ENCODE measurements around the gene LPCAT4.
"Not testable (repeated sequence)": the region's sequence is repeated elsewhere in the genome, so short reads cannot be mapped to it uniquely, and the experiment has no call there.

LPCAT4 gene, protein sequence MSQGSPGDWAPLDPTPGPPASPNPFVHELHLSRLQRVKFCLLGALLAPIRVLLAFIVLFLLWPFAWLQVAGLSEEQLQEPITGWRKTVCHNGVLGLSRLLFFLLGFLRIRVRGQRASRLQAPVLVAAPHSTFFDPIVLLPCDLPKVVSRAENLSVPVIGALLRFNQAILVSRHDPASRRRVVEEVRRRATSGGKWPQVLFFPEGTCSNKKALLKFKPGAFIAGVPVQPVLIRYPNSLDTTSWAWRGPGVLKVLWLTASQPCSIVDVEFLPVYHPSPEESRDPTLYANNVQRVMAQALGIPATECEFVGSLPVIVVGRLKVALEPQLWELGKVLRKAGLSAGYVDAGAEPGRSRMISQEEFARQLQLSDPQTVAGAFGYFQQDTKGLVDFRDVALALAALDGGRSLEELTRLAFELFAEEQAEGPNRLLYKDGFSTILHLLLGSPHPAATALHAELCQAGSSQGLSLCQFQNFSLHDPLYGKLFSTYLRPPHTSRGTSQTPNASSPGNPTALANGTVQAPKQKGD

DNA sequence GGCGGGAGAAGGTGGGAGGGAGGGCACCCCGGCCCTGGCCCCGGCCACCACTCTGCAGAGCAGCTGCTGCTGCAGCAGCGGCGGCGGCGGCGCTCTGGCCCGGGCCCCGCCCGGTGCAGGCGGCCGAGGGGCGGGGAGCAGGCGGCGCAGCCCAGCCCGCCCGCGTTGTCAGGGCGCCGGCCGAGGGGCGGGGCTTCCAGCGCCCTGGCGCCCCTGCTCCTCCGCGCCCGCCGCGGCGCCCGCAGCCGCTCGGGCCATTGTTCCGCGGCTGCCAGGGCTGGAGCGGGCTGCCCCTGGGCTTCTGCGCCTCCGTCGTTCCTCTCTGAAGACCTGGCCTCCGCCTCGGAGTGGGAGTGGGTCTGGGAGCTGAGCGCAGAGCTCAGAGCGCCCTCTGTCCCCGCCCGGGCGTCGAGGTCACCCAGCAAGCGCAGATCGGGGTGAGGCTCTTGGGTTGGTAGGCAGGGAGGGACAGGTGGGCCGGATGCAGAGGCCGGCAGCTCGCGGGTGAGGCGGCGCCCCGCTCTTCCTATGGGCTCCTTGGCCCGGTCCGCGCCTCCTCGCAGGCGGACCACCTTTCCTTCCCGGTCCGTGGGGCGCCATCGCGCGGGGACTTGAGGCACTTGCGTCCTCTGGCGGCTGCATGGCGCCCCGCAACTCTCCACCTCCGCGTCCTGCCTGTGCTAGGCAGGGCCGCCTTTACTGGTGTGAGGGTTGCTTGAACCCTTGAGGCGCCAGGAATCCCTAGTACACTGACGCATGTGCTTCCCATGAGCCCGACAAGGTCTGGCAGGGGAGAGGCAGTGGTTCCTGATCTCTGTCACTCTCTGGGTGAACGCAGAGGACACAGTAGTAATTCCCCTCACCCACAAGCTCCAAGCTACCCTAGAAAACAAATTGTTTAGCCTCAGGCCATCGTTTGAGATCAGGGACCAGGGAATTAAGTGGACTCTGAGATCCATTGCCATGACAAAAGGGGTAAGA is at the start of gene LPCAT4:
Gene LPCAT4, minus strand, starts transcription at position 96 of the 981 bp plus-strand sequence. CDS start 96 bp downstream, outside the sequence.
- H3K27me3 ChIP-seq (ENCODE audit: control insufficient read depth, insufficient read depth, low read length) = no peaks in the 10 kb centered on the region
- H3K9ac ChIP-seq (ENCODE audit: low read depth, low read length) = peak within 1 kb of the TSS; percentile 93
- H3K36me3 ChIP-seq (ENCODE audit: control insufficient read depth, insufficient read depth, low read length) = peaks cover 1% of the 10 kb centered on the region
- H3K9me3 ChIP-seq (ENCODE audit: control insufficient read depth, insufficient read depth, low read length) = no peaks in the 10 kb centered on the region
- peak within 1 kb of the TSS; percentile 84 for H3K4me3 ChIP-seq (ENCODE audit: low read depth, low read length)
- H3K4me1 ChIP-seq (ENCODE audit: control insufficient read depth, insufficient read depth, low read length) = peaks cover 9% of the 10 kb centered on the region

DNA sequence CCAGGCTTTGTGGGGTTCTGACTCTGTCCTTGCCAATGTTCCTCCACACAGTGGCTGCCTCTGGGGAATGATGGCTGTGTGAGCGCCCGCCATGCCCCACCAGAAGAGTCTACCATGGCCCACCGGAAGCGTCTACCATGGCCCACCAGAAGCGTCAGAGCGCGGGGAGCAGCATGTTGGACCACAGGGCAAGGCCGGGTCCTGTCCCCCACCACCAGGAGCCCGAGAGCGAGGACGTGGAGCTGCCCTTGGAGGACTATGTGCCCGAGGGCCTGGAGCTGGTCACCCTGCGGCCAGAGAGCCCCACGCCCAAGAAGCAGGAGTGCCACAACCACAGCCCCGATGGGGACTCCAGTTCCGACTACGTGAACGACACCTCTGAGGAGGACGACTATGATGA is 42.5 kb upstream of the LPCAT4 start:
- not testable (repeated sequence) for H3K36me3 ChIP-seq (ENCODE audit: control insufficient read depth, insufficient read depth, low read length); H3K27me3 ChIP-seq (ENCODE audit: control insufficient read depth, insufficient read depth, low read length); H3K9me3 ChIP-seq (ENCODE audit: control insufficient read depth, insufficient read depth, low read length); H3K4me1 ChIP-seq (ENCODE audit: control insufficient read depth, insufficient read depth, low read length); H3K9ac ChIP-seq (ENCODE audit: low read depth, low read length); H3K4me3 ChIP-seq (ENCODE audit: low read depth, low read length)

- not testable (repeated sequence) for H3K4me1 ChIP-seq (ENCODE audit: control insufficient read depth, insufficient read depth, low read length); H3K4me3 ChIP-seq (ENCODE audit: low read depth, low read length); H3K9me3 ChIP-seq (ENCODE audit: control insufficient read depth, insufficient read depth, low read length); H3K27me3 ChIP-seq (ENCODE audit: control insufficient read depth, insufficient read depth, low read length); H3K9ac ChIP-seq (ENCODE audit: low read depth, low read length); H3K36me3 ChIP-seq (ENCODE audit: control insufficient read depth, insufficient read depth, low read length)
Measured at GRCh38 chr15:34408973-34409372, 42.0 kb upstream of the LPCAT4 start.

- H3K9ac ChIP-seq (ENCODE audit: low read depth, low read length); H3K4me1 ChIP-seq (ENCODE audit: control insufficient read depth, insufficient read depth, low read length); H3K36me3 ChIP-seq (ENCODE audit: control insufficient read depth, insufficient read depth, low read length); H3K27me3 ChIP-seq (ENCODE audit: control insufficient read depth, insufficient read depth, low read length); H3K4me3 ChIP-seq (ENCODE audit: low read depth, low read length); H3K9me3 ChIP-seq (ENCODE audit: control insufficient read depth, insufficient read depth, low read length): not testable (repeated sequence)
Measured at GRCh38 chr15:34403899-34404298, 36.9 kb upstream of the LPCAT4 start.

- not testable (repeated sequence) for H3K9me3 ChIP-seq (ENCODE audit: control insufficient read depth, insufficient read depth, low read length); H3K9ac ChIP-seq (ENCODE audit: low read depth, low read length); H3K4me3 ChIP-seq (ENCODE audit: low read depth, low read length); H3K27me3 ChIP-seq (ENCODE audit: control insufficient read depth, insufficient read depth, low read length); H3K36me3 ChIP-seq (ENCODE audit: control insufficient read depth, insufficient read depth, low read length); H3K4me1 ChIP-seq (ENCODE audit: control insufficient read depth, insufficient read depth, low read length)
Measured at GRCh38 chr15:34403160-34403598, 36.2 kb upstream of the LPCAT4 start.

DNA sequence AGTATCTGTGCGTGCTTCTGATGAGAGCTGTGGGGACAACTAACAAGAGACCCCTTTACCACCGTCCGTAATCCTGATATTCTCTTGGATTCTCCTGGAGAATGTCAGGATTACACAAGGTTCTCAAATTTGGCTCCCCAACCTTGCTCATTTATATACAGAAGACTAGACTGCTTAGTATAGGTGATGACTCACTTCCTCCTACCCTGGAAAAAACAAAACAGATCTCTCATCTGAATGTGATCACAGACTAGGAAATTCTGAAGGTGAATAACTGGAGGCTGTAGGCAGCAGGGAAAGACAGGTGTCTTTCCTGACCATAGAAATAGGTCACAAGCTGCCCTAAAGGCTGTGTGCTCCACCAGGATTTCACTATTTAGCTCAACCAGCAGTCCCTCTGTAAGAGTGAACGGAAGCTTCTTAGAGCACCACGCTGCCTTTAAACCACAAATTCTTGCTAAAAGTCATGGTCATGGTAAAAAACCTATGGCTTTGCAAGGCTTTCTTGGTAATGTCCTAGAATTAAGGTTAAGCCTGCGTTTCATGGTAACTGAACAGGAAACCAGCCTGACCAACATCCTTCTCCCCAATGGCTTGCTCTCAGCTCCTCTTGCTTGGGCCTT is 30.8 kb upstream of the LPCAT4 start:
- not testable (repeated sequence) for H3K27me3 ChIP-seq (ENCODE audit: control insufficient read depth, insufficient read depth, low read length); H3K4me1 ChIP-seq (ENCODE audit: control insufficient read depth, insufficient read depth, low read length); H3K4me3 ChIP-seq (ENCODE audit: low read depth, low read length); H3K36me3 ChIP-seq (ENCODE audit: control insufficient read depth, insufficient read depth, low read length); H3K9ac ChIP-seq (ENCODE audit: low read depth, low read length); H3K9me3 ChIP-seq (ENCODE audit: control insufficient read depth, insufficient read depth, low read length)

DNA sequence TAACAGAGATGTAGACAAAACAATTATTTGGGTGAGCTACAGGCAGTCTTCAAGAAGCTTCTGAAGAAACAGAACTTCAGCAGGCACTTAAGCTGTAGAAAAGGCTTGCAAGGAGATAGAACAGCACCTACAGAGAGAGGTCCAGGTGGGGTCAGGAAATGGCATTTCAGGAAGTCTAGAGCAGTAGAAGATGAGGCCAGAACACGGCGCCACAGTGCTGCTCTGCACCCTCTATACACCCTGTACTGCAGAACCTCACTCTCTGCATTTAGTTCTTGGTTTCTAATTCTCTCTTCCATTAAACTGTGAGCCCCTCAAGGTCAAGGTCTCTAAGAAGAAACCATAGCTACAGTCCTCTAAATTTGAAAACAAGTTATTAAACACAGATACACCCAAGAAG is 26.0 kb upstream of the LPCAT4 start:
- not testable (repeated sequence) for H3K9me3 ChIP-seq (ENCODE audit: control insufficient read depth, insufficient read depth, low read length); H3K4me3 ChIP-seq (ENCODE audit: low read depth, low read length); H3K9ac ChIP-seq (ENCODE audit: low read depth, low read length); H3K36me3 ChIP-seq (ENCODE audit: control insufficient read depth, insufficient read depth, low read length); H3K4me1 ChIP-seq (ENCODE audit: control insufficient read depth, insufficient read depth, low read length); H3K27me3 ChIP-seq (ENCODE audit: control insufficient read depth, insufficient read depth, low read length)

GRCh38 chr15:34389594-34390086 is 22.6 kb upstream of the LPCAT4 start:
- not testable (repeated sequence) for H3K27me3 ChIP-seq (ENCODE audit: control insufficient read depth, insufficient read depth, low read length); H3K4me1 ChIP-seq (ENCODE audit: control insufficient read depth, insufficient read depth, low read length); H3K4me3 ChIP-seq (ENCODE audit: low read depth, low read length); H3K9ac ChIP-seq (ENCODE audit: low read depth, low read length); H3K36me3 ChIP-seq (ENCODE audit: control insufficient read depth, insufficient read depth, low read length); H3K9me3 ChIP-seq (ENCODE audit: control insufficient read depth, insufficient read depth, low read length)

DNA sequence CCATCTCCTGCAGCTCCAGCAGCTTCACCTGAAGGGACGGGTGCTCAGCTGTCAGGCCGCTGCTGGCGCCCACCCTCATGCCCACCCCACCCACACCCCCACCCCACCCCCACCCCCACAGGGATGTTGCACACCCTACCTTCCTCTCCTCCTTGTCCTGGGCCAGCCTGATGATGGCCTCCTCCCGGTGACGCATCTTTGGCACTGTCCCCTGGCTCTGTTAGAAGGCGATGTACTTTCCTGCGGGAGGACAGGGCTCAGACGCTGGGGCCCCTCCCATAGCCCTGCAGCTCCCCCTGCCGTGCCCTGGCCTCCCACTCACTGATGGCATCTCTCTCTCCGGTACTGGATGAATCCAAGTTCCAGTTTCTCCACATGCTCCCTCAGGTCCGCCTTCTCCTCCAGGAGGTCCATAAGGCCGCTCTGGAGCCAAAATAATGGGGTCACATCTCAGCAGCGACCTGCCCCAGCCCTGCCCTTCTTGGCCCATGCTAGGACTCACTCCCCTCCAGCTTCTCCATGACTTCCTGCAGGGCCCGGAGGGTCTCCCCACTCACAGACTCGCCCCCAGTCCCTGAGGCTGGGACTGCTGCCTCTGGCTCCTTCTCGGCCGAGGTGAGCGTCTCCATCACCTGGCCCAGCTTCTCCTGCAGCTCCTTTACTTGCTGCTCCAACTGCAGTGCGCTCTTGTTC is 15.0 kb upstream of the LPCAT4 start:
- not testable (repeated sequence) for H3K9me3 ChIP-seq (ENCODE audit: control insufficient read depth, insufficient read depth, low read length); H3K36me3 ChIP-seq (ENCODE audit: control insufficient read depth, insufficient read depth, low read length); H3K9ac ChIP-seq (ENCODE audit: low read depth, low read length); H3K27me3 ChIP-seq (ENCODE audit: control insufficient read depth, insufficient read depth, low read length); H3K4me3 ChIP-seq (ENCODE audit: low read depth, low read length); H3K4me1 ChIP-seq (ENCODE audit: control insufficient read depth, insufficient read depth, low read length)

- not testable (repeated sequence) for H3K9ac ChIP-seq (ENCODE audit: low read depth, low read length); H3K4me1 ChIP-seq (ENCODE audit: control insufficient read depth, insufficient read depth, low read length); H3K27me3 ChIP-seq (ENCODE audit: control insufficient read depth, insufficient read depth, low read length); H3K4me3 ChIP-seq (ENCODE audit: low read depth, low read length); H3K36me3 ChIP-seq (ENCODE audit: control insufficient read depth, insufficient read depth, low read length); H3K9me3 ChIP-seq (ENCODE audit: control insufficient read depth, insufficient read depth, low read length)
Measured at GRCh38 chr15:34380491-34380890, 13.5 kb upstream of the LPCAT4 start.

DNA sequence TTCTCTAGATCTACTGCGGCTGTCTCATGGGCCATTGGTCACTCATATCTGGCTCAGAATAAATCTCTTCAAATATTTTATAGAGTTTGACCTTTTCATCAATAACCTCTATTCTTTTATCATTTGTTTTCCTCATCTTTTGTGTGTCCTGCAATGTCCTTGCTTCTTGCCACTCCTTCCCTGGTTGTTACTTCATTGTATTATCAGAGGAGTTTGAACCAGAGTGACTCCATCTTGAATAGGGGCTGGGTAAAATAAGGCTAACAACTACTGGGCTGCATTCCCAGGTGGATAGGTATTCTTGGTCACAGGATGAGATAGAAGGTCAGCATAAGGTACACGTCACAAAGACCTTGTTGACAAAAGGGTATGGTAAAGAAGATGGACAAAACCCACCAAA is 9.9 kb upstream of the LPCAT4 start:
- Histone ChIP-seq H3K27me3 (ENCODE audit: control insufficient read depth, insufficient read depth, low read length) (peaks cover 2% of the 10 kb centered on the region), H3K36me3 (ENCODE audit: control insufficient read depth, insufficient read depth, low read length) (no peaks in the 10 kb centered on the region), H3K4me3 (ENCODE audit: low read depth, low read length) (no peak overlapping the region), H3K4me1 (ENCODE audit: control insufficient read depth, insufficient read depth, low read length) (no peaks in the 10 kb centered on the region), H3K9me3 (ENCODE audit: control insufficient read depth, insufficient read depth, low read length) (no peaks in the 10 kb centered on the region), H3K9ac (ENCODE audit: low read depth, low read length) (no peak overlapping the region)
